ENCODE data around the gene CLMP.

CLMP gene

GRCh38 chr11:123052901-123053721 is 141.9 kb downstream of the CLMP start:
- no peak for DNase-seq

GRCh38 chr11:123051634-123052033 is 143.4 kb downstream of the CLMP start:
- no peak for DNase-seq

GRCh38 chr11:123051146-123051545 is 143.9 kb downstream of the CLMP start:
- DNase-seq, result no peak

GRCh38 chr11:123047947-123048293 is 147.1 kb downstream of the CLMP start:
- no peak for DNase-seq

- no peak for DNase-seq
These were observed 147.6 kb downstream of the CLMP start for GRCh38 chr11:123047266-123047946.

GRCh38 chr11:123046473-123047259 is 148.4 kb downstream of the CLMP start:
- no peak for DNase-seq

- DNase-seq, result no peak
These were observed 149.9 kb downstream of the CLMP start for GRCh38 chr11:123045101-123045500.

GRCh38 chr11:123041185-123041584 is 153.9 kb downstream of the CLMP start:
- no peak for DNase-seq

- DNase-seq, result no peak
These were observed 155.0 kb downstream of the CLMP start for GRCh38 chr11:123040111-123040432.

- DNase-seq, result no peak
These were observed 159.2 kb downstream of the CLMP start for GRCh38 chr11:123035831-123036230.

- DNase-seq, result no peak
These were observed 160.5 kb downstream of the CLMP start for GRCh38 chr11:123034597-123034996.

GRCh38 chr11:123033895-123034294 is 161.2 kb downstream of the CLMP start:
- DNase-seq, result no peak

- no peak for DNase-seq
These were observed 164.5 kb downstream of the CLMP start for GRCh38 chr11:123030517-123030916.

GRCh38 chr11:123020968-123021367 is 174.1 kb downstream of the CLMP start:
- peak; percentile 15 to 18 for DNase-seq

Measured in stimulated activated CD4-positive, alpha-beta T cell treated with anti-CD3 and anti-CD28 coated beads, Interleukin-4, amount 100 ng/mL, for 4 hours (primary cell).